ENCODE measurements around the gene DISP3. TPM values are rescaled to one million over a fixed set of nuclear protein-coding genes. Genes with fewer than 3 reads are reported as not detected.

DISP3 gene
- polyA plus RNA-seq, 1 experiment, result 0.02 TPM

- CTCF ChIA-PET, result no interaction called here
Observed at GRCh38 chr1:11504599-11504998, 25.6 kb downstream of the DISP3 start.

GRCh38 chr1:11505591-11506538 lies 26.9 kb downstream of the DISP3 start:
- no peak for TF ChIP-seq CTCF (IDR thresholded peaks at IDR 0.05; ENCODE audit: low read depth, low read length)
- peaks cover 1% of the 10 kb centered on the region for H3K27me3 ChIP-seq (ENCODE audit: control insufficient read depth, insufficient read depth, low read length)
- no peak overlapping the region for H3K27ac ChIP-seq (ENCODE audit: low read depth, low read length)
- POLR2A ChIA-PET, result no interaction called here
- no peak for DNase-seq (ENCODE audit: low read depth, low spot score)
- peaks cover 18% of the 10 kb centered on the region for H3K9me3 ChIP-seq (ENCODE audit: control insufficient read depth, insufficient read depth, low read length)
- H3K4me3 ChIP-seq (ENCODE audit: low read depth, low read length), result no peak overlapping the region
- CTCF ChIA-PET, result no interaction called here

More at GRCh38 chr1:11504599-11504998, 25.6 kb downstream of the DISP3 start:
- DNase-seq (ENCODE audit: low read depth, low spot score), result no peak
- H3K27me3 ChIP-seq (ENCODE audit: control insufficient read depth, insufficient read depth, low read length), result peaks cover 3% of the 10 kb centered on the region
- no peak overlapping the region for H3K27ac ChIP-seq (ENCODE audit: low read depth, low read length)
- POLR2A ChIA-PET, result no interaction called here
- no peak overlapping the region for H3K4me3 ChIP-seq (ENCODE audit: low read depth, low read length)
- TF ChIP-seq CTCF (IDR thresholded peaks at IDR 0.05; ENCODE audit: low read depth, low read length), result no peak
- H3K9me3 ChIP-seq (ENCODE audit: control insufficient read depth, insufficient read depth, low read length), result peaks cover 19% of the 10 kb centered on the region

GRCh38 chr1:11507309-11507708 lies 28.4 kb downstream of the DISP3 start:
- no peak for TF ChIP-seq CTCF (IDR thresholded peaks at IDR 0.05; ENCODE audit: low read depth, low read length)
- H3K9me3 ChIP-seq (ENCODE audit: control insufficient read depth, insufficient read depth, low read length), result peaks cover 5% of the 10 kb centered on the region; the same call in 1 of the 2 replicates
- ChIA-PET POLR2A (no interaction called here), CTCF (no interaction called here)
- no peak overlapping the region for H3K27ac ChIP-seq (ENCODE audit: low read depth, low read length)
- no peak for DNase-seq (ENCODE audit: low read depth, low spot score)
- H3K4me3 ChIP-seq (ENCODE audit: low read depth, low read length), result no peak overlapping the region
- H3K27me3 ChIP-seq (ENCODE audit: control insufficient read depth, insufficient read depth, low read length), result no peaks in the 10 kb centered on the region

GRCh38 chr1:11513681-11514080 lies 34.7 kb downstream of the DISP3 start:
- ChIA-PET CTCF (no interaction called here), POLR2A (no interaction called here)
- no peak overlapping the region for H3K27ac ChIP-seq (ENCODE audit: low read depth, low read length)
- TF ChIP-seq CTCF (IDR thresholded peaks at IDR 0.05; ENCODE audit: low read depth, low read length), result no peak
- H3K27me3 ChIP-seq (ENCODE audit: control insufficient read depth, insufficient read depth, low read length), result no peaks in the 10 kb centered on the region
- H3K4me3 ChIP-seq (ENCODE audit: low read depth, low read length), result no peak overlapping the region
- no peak for DNase-seq (ENCODE audit: low read depth, low spot score)
- no peaks in the 10 kb centered on the region for H3K9me3 ChIP-seq (ENCODE audit: control insufficient read depth, insufficient read depth, low read length)

- no peak overlapping the region for H3K4me3 ChIP-seq (ENCODE audit: low read depth, low read length)
- TF ChIP-seq CTCF (IDR thresholded peaks at IDR 0.05; ENCODE audit: low read depth, low read length), result no peak
- CTCF ChIA-PET, result no interaction called here
Observed at GRCh38 chr1:11514366-11514765, 35.4 kb downstream of the DISP3 start.

More at GRCh38 chr1:11514366-11514765, 35.4 kb downstream of the DISP3 start:
- no peak for DNase-seq (ENCODE audit: low read depth, low spot score)
- POLR2A ChIA-PET, result no interaction called here
- Histone ChIP-seq H3K27me3 (ENCODE audit: control insufficient read depth, insufficient read depth, low read length) (no peaks in the 10 kb centered on the region), H3K27ac (ENCODE audit: low read depth, low read length) (no peak overlapping the region), H3K9me3 (ENCODE audit: control insufficient read depth, insufficient read depth, low read length) (no peaks in the 10 kb centered on the region)

Measured in AG04450 (cell line).